ENCODE measurements around the gene PRCC.

- TF ChIP-seq CTCF (IDR thresholded peaks at IDR 0.05) (no peak), POLR2AphosphoS5 (IDR thresholded peaks at IDR 0.05) (no peak)
Measured at GRCh38 chr1:156772222-156772621, 4.9 kb downstream of the PRCC start.
